NCI-H2029 (cell line): ENCODE measurements around the gene PPIL3.

ENCODE experiments used
- DNase-seq: peaks from one replicate; lab custom pipeline; 2025; lab: John Stamatoyannopoulos, UW

Gene PPIL3

GRCh38 chr2:200860092-200860795 is 28.6 kb downstream of the PPIL3 start:
- no peak for DNase-seq

GRCh38 chr2:200856806-200857205 is 32.1 kb downstream of the PPIL3 start:
- DNase-seq: no peak

GRCh38 chr2:200852605-200853004 is 36.3 kb downstream of the PPIL3 start:
- no peak for DNase-seq

- no peak for DNase-seq
Observed at GRCh38 chr2:200851398-200852248, 37.3 kb downstream of the PPIL3 start.

- DNase-seq: no peak
Observed at GRCh38 chr2:200850512-200851256, 38.2 kb downstream of the PPIL3 start.

GRCh38 chr2:200847939-200848338 is 40.9 kb downstream of the PPIL3 start:
- no peak for DNase-seq

- no peak for DNase-seq
Observed at GRCh38 chr2:200847269-200847668, 41.6 kb downstream of the PPIL3 start.

- DNase-seq: no peak
Observed at GRCh38 chr2:200845669-200846325, 43.1 kb downstream of the PPIL3 start.

GRCh38 chr2:200845194-200845593 is 43.7 kb downstream of the PPIL3 start:
- DNase-seq: no peak

- no peak for DNase-seq
Observed at GRCh38 chr2:200843993-200844948, 44.6 kb downstream of the PPIL3 start.

- no peak for DNase-seq
Observed at GRCh38 chr2:200839513-200839912, 49.4 kb downstream of the PPIL3 start.

- no peak for DNase-seq
Observed at GRCh38 chr2:200834701-200835100, 54.2 kb downstream of the PPIL3 start.

- DNase-seq: no peak
Observed at GRCh38 chr2:200829258-200829655, 59.6 kb downstream of the PPIL3 start.

GRCh38 chr2:200828572-200829257 is 60.2 kb downstream of the PPIL3 start:
- DNase-seq: no peak

GRCh38 chr2:200828104-200828503 is 60.8 kb downstream of the PPIL3 start:
- DNase-seq: no peak

- no peak for DNase-seq
Observed at GRCh38 chr2:200821686-200822245, 67.1 kb downstream of the PPIL3 start.
